Smooth muscle cell (in vitro differentiated cells): Measurements from ENCODE around the gene RALB. TPM values are rescaled to one million over a fixed set of nuclear protein-coding genes. Genes with fewer than 3 reads are reported as not detected.

ENCODE experiments used
- DNase-seq: peaks from one replicate; lab custom pipeline; 2025; ENCODE audit not compliant: unreplicated experiment; lab: John Stamatoyannopoulos, UW
- H2AFZ ChIP-seq: fragments of 200-600 bp; sonication (generic); 2 replicates; pipeline ENCODE4 v1.6.0; 2016; ENCODE audit warnings: antibody characterized with exemption, low read depth, mild to moderate bottlenecking
- H3F3A ChIP-seq: fragments of 200-600 bp; sonication (generic); 2 replicates; pipeline ENCODE4 v1.6.0; 2017; ENCODE audit warnings: antibody characterized with exemption, low read depth
- H3K27ac ChIP-seq: fragments of 200-600 bp; sonication (generic); 2 replicates; pipeline ENCODE4 v1.5.1; 2016; ENCODE audit warnings: low read depth, mild to moderate bottlenecking
- H3K27me3 ChIP-seq: fragments of 200-600 bp; sonication (generic); 2 replicates; pipeline ENCODE4 v1.6.1; 2016; ENCODE audit warnings: low read depth, mild to moderate bottlenecking
- H3K36me3 ChIP-seq: fragments of 200-600 bp; sonication (generic); 2 replicates; pipeline ENCODE4 v1.5.1; 2016; ENCODE audit warnings: low read depth
- H3K4me1 ChIP-seq: fragments of 200-600 bp; sonication (generic); 2 replicates; pipeline ENCODE4 v1.5.1; 2016; ENCODE audit warnings: low read depth
- H3K4me2 ChIP-seq: fragments of 200-600 bp; sonication (generic); 2 replicates; pipeline ENCODE4 v1.6.0; 2016; ENCODE audit warnings: mild to moderate bottlenecking
- H3K4me3 ChIP-seq: fragments of 200-600 bp; sonication (generic); 2 replicates; pipeline ENCODE4 v1.5.1; 2016; ENCODE audit warnings: mild to moderate bottlenecking
- H3K79me2 ChIP-seq: fragments of 200-600 bp; sonication (generic); 2 replicates; pipeline ENCODE4 v1.6.0; 2016; ENCODE audit warnings: low read depth, mild to moderate bottlenecking
- H3K9ac ChIP-seq: fragments of 200-600 bp; sonication (generic); 2 replicates; pipeline ENCODE4 v1.6.0; 2016; ENCODE audit warnings: low read depth
- H3K9me3 ChIP-seq: fragments of 200-600 bp; sonication (generic); replicated peaks from 2 replicates; pipeline ENCODE4 v1.5.1; 2016; ENCODE audit warnings: low read depth
- H4K20me1 ChIP-seq: fragments of 200-600 bp; sonication (generic); 2 replicates; pipeline ENCODE4 v1.6.0; 2016; ENCODE audit warnings: low read depth
- WGBS: methylation state at CpG from one replicate; pipeline ENCODE4 v1.1.7; 2016; ENCODE audit warnings: low lambda C conversion rate; 5-methylcytosine and 5-hydroxymethylcytosine counted together
- polyA plus RNA-seq: library from polyadenylated mRNA; unstranded; fragments of >200 nt; fragmentation: Nextera tagmentation; extraction: Ambion mirVana; gene quantifications from 2 replicates; pipeline ENCODE4 v1.2.1, GENCODE V29; 2016
- total RNA-seq: library from RNA; depleted of rRNA; stranded (reverse); fragments of >200 nt; gene quantifications from 2 replicates; pipeline ENCODE4 v1.2.3, GENCODE V29; 2014
- TF ChIP-seq, protein P1 (sequence below): fragments of 200-600 bp; sonication (generic); IDR thresholded peaks from 2 replicates; pipeline ENCODE4 v1.5.1; 2017; ENCODE audit warnings: borderline replicate concordance, mild to moderate bottlenecking, antibody characterized with exemption; ENCODE audit not compliant: insufficient read depth, poor library complexity, severe bottlenecking

RALB gene
- total and polyA plus RNA-seq, 2 experiments from 2014 or later: 69.9 to 73.4 TPM

DNA sequence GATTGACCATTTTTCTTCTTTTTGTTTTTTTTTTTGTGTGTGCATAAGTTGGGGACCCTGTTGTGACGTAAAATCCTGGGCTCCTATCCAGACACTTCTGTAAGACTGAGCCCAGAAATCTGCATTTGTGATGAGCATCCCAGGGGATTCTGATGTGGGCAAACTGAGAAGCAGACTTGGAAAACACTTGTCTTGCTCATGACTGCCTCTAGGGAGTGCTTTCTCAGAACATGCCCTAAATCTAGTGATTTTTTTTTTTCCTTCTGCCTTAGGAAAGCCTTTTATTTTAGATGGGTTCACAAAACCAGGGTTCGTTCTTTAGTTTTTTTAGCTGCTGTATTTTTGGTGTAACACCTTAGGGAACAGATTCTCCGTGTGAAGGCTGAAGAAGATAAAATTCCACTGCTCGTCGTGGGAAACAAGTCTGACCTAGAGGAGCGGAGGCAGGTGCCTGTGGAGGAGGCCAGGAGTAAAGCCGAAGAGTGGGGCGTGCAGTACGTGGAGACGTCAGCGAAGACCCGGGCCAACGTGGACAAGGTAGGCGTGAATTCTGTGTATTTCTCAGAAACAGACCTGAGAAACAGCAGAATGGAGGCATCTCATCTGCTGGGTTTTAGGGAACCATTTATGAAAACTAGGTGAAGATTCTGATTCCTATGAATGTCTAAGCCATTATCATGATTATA is 36.7 kb downstream of the RALB start:
- H3K27ac ChIP-seq: no peak overlapping the region
- WGBS: 91% methylated on average over 14 of the region's 14 CpGs
- H3K27me3 ChIP-seq: no peaks in the 10 kb centered on the region
- H3K4me3 ChIP-seq: no peak overlapping the region
- peaks cover 8% of the 10 kb centered on the region for H3K79me2 ChIP-seq
- DNase-seq: no peak
- no peak overlapping the region for H3K9ac ChIP-seq
- peaks cover 20% of the 10 kb centered on the region for H3F3A ChIP-seq
- no peaks in the 10 kb centered on the region for H3K36me3 ChIP-seq
- no peak overlapping the region for H2AFZ ChIP-seq
- H3K4me2 ChIP-seq: no peak overlapping the region
- H3K4me1 ChIP-seq: peaks cover 21% of the 10 kb centered on the region
- TF ChIP-seq, protein P1, sequence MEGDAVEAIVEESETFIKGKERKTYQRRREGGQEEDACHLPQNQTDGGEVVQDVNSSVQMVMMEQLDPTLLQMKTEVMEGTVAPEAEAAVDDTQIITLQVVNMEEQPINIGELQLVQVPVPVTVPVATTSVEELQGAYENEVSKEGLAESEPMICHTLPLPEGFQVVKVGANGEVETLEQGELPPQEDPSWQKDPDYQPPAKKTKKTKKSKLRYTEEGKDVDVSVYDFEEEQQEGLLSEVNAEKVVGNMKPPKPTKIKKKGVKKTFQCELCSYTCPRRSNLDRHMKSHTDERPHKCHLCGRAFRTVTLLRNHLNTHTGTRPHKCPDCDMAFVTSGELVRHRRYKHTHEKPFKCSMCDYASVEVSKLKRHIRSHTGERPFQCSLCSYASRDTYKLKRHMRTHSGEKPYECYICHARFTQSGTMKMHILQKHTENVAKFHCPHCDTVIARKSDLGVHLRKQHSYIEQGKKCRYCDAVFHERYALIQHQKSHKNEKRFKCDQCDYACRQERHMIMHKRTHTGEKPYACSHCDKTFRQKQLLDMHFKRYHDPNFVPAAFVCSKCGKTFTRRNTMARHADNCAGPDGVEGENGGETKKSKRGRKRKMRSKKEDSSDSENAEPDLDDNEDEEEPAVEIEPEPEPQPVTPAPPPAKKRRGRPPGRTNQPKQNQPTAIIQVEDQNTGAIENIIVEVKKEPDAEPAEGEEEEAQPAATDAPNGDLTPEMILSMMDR: peak; percentile 3
- H3K9me3 ChIP-seq: no peaks in the 10 kb centered on the region
- peaks cover 14% of the 10 kb centered on the region for H4K20me1 ChIP-seq

DNA sequence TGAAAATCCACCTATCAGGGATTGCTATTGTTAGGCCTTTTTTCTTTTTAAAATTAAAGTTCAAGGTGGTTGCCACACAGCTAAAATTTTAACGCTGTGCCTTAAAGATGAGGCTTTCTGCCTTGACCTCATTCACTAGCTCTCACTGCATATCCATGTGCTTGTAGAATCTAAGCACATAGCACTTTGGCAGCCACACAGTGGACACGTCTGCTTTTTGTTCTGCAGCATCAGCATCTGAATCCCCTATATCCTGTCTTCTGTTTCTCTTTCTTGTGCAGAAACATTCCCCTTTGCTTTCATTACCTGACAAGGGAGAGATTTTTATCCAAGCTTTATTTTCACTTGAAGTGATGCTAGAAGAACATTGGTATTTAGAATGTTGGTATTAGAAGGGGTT is 38.1 kb downstream of the RALB start:
- 46% methylated on average over 2 of the region's 2 CpGs for WGBS

DNA sequence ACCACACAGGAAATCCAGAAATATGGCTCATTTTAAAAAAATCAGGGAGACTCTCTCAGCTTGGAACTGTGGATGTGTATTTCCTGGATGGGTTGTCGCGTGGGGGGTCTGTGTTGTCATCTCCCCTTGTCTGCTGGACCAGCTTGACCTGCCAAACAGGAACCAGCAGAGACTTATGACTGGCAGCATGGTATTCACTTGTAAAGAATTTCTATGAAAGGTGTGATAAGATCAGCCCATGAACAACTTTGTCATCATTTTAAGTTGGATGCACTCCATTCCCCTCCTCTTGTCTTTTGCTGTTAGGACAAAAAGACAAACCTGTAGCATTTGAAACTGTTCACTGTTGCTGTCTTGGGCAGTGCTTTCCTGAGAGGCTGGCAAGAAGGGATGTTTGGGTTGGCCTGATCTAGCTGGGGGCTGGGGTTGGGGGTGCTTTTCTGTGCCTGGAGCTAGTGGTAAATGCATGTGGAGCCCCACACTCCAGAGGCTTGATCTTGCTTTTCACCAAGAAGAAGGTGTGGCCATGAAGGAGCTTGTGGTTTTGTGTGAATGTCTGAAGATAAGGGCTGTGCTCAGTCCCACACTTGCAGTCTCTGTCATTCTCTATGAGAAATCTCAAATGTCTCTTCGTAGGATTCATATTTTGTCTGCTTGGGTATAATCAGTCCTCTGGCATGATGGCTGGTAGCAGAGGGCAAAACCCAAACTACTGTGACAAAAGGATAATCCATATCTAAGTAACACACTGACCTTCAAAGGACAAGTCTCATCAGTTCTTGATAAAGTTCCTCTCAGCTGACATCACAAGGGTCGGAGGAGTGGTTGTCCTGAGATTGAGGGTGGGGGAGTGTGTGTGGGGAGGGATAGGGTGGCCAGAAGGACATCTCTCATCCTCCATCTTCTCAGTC is 39.0 kb downstream of the RALB start:
- no peak overlapping the region for H2AFZ ChIP-seq
- DNase-seq: no peak
- no peaks in the 10 kb centered on the region for H3K27me3 ChIP-seq
- H3K4me1 ChIP-seq: peaks cover 21% of the 10 kb centered on the region
- H3K27ac ChIP-seq: peak overlapping the region; percentile 82
- WGBS: 44% methylated on average over 4 of the region's 4 CpGs
- peaks cover 15% of the 10 kb centered on the region for H3F3A ChIP-seq
- no peak overlapping the region for H3K9ac ChIP-seq
- no peaks in the 10 kb centered on the region for H3K36me3 ChIP-seq
- H3K4me2 ChIP-seq: peak overlapping the region; percentile 69
- H3K4me3 ChIP-seq: no peak overlapping the region
- H4K20me1 ChIP-seq: peaks cover 11% of the 10 kb centered on the region
- no peaks in the 10 kb centered on the region for H3K9me3 ChIP-seq
- TF ChIP-seq, protein P1: no peak
- H3K79me2 ChIP-seq: no peaks in the 10 kb centered on the region

More for the DNA sequence above, 38.1 kb downstream of the RALB start:
- Histone ChIP-seq H3F3A (peaks cover 20% of the 10 kb centered on the region), H3K9me3 (no peaks in the 10 kb centered on the region), H3K79me2 (no peaks in the 10 kb centered on the region), H3K9ac (no peak overlapping the region), H3K36me3 (no peaks in the 10 kb centered on the region), H3K4me2 (peak overlapping the region; percentile 13), H3K27ac (peak overlapping the region; percentile 82), H3K27me3 (no peaks in the 10 kb centered on the region), H3K4me1 (peaks cover 21% of the 10 kb centered on the region), H3K4me3 (no peak overlapping the region), H4K20me1 (peaks cover 14% of the 10 kb centered on the region), H2AFZ (no peak overlapping the region)
- no peak for DNase-seq
- TF ChIP-seq, protein P1: no peak
